Osteoblast (primary cell): Measurements from ENCODE around the gene TMEM101. TPM values are rescaled to one million over a fixed set of nuclear protein-coding genes. Genes with fewer than 3 reads are reported as not detected.

Source experiments
- DNase-seq: peaks from one replicate; pipeline ENCODE4 v3.0.0; 2011; ENCODE audit warnings: low spot score, mixed read lengths; ENCODE audit not compliant: insufficient read length; ENCODE audit errors: missing footprints
- H2AFZ ChIP-seq: 2 replicates; pipeline ENCODE4 v1.6.0; 2011; ENCODE audit warnings: mild to moderate bottlenecking, low read length
- H3K27ac ChIP-seq: 2 replicates; pipeline ENCODE4 v1.5.1; 2011; ENCODE audit warnings: mild to moderate bottlenecking, low read depth, low read length, moderate library complexity
- H3K27me3 ChIP-seq: 2 replicates; pipeline ENCODE4 v1.6.0; 2012; ENCODE audit warnings: mild to moderate bottlenecking, control low read depth, inconsistent platforms, low read length, moderate library complexity; ENCODE audit not compliant: insufficient read depth
- H3K36me3 ChIP-seq: 2 replicates; pipeline ENCODE4 v1.5.1; 2011; ENCODE audit warnings: mild to moderate bottlenecking, low read length, control low read depth, moderate library complexity; ENCODE audit not compliant: insufficient read depth
- H3K4me1 ChIP-seq: 2 replicates; pipeline ENCODE4 v1.5.1; 2011; ENCODE audit warnings: mild to moderate bottlenecking, low read length, control low read depth, moderate library complexity; ENCODE audit not compliant: insufficient read depth
- H3K4me2 ChIP-seq: 2 replicates; pipeline ENCODE4 v1.6.0; 2011; ENCODE audit warnings: mild to moderate bottlenecking, low read length; ENCODE audit not compliant: insufficient read depth
- H3K4me3 ChIP-seq: fragments of 200-600 bp; sonication (generic); 3 replicates; pipeline ENCODE4 v1.5.1; 2012; ENCODE audit warnings: mild to moderate bottlenecking, low read length, inconsistent platforms; ENCODE audit not compliant: insufficient read depth
- H3K79me2 ChIP-seq: 2 replicates; pipeline ENCODE4 v1.6.0; 2012; ENCODE audit warnings: mild to moderate bottlenecking, low read length, control low read depth, inconsistent platforms; ENCODE audit not compliant: insufficient read depth
- H3K9me3 ChIP-seq: 2 replicates; pipeline ENCODE4 v1.5.1; 2011; ENCODE audit warnings: low read depth, low read length, control low read depth
- H4K20me1 ChIP-seq: 2 replicates; pipeline ENCODE4 v1.6.0; 2012; ENCODE audit warnings: mild to moderate bottlenecking, low read length, control low read depth; ENCODE audit not compliant: insufficient read depth
- total RNA-seq: library from RNA; depleted of rRNA; stranded (reverse); fragments of >200 nt; gene quantifications from 2 replicates; pipeline ENCODE4 v1.2.3, GENCODE V29; 2012
- TF ChIP-seq, protein P1 (sequence below): IDR thresholded peaks from 2 replicates; pipeline ENCODE4 v1.5.1; 2011; ENCODE audit warnings: mild to moderate bottlenecking, low read depth, low read length, moderate library complexity; ENCODE audit errors: extremely low read depth

The TMEM101 gene
- total RNA-seq, 1 donor, result 47.8 TPM

DNA sequence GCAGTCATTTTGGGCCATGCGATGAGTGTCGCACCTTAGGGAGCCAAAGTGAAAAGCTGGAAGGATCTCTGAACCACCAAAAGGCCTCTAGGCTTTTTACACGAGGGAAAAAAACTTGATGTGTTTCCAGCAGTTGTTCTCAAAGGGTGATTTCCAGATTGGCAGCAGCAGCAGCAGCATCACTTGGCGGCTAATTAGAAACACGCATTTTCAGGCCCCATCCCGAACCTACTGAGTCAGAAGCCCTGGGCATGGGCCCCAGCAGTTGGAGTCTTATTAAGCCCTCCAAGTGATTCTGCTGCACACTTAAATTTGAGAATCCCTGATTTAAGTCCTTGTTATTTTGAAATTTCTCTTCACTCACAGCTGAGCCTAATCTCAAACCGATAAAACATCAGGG is 35.8 kb downstream of the TMEM101 start:
- Histone ChIP-seq H3K4me3 (no peak overlapping the region), H3K4me2 (no peak overlapping the region), H3K36me3 (no peaks in the 10 kb centered on the region), H4K20me1 (no peaks in the 10 kb centered on the region), H2AFZ (no peak overlapping the region), H3K27ac (no peak overlapping the region), H3K9me3 (no peaks in the 10 kb centered on the region), H3K4me1 (no peaks in the 10 kb centered on the region), H3K27me3 (peaks cover 58% of the 10 kb centered on the region), H3K79me2 (no peaks in the 10 kb centered on the region)
- no peak for DNase-seq
- TF ChIP-seq, protein P1, sequence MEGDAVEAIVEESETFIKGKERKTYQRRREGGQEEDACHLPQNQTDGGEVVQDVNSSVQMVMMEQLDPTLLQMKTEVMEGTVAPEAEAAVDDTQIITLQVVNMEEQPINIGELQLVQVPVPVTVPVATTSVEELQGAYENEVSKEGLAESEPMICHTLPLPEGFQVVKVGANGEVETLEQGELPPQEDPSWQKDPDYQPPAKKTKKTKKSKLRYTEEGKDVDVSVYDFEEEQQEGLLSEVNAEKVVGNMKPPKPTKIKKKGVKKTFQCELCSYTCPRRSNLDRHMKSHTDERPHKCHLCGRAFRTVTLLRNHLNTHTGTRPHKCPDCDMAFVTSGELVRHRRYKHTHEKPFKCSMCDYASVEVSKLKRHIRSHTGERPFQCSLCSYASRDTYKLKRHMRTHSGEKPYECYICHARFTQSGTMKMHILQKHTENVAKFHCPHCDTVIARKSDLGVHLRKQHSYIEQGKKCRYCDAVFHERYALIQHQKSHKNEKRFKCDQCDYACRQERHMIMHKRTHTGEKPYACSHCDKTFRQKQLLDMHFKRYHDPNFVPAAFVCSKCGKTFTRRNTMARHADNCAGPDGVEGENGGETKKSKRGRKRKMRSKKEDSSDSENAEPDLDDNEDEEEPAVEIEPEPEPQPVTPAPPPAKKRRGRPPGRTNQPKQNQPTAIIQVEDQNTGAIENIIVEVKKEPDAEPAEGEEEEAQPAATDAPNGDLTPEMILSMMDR, result no peak

DNA sequence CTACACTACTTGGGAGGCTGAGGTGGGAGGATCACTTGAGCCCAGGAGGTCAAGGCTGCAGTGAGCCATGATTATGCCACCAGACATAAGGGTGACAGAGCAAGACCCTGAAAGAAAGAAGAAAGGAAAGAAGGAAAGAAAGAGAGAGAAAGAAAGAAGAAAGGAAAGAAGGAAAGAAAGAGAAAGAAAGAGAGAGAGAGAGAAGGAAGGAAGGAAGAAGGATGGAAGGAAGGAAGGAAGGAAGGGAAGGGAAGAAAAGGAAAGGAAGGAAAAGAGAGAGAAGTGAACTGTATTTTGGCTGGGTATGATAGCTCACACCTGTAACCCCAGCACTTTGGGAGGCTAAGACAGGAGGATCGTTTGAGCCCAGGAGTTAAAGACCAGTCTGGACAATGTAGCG is 36.7 kb downstream of the TMEM101 start:
- TF ChIP-seq, protein P1, result no peak
- Histone ChIP-seq H3K27ac (no peak overlapping the region), H3K79me2 (no peaks in the 10 kb centered on the region), H3K9me3 (no peaks in the 10 kb centered on the region), H3K27me3 (peaks cover 58% of the 10 kb centered on the region), H3K4me3 (no peak overlapping the region), H3K4me2 (no peak overlapping the region), H2AFZ (no peak overlapping the region), H3K36me3 (no peaks in the 10 kb centered on the region), H3K4me1 (no peaks in the 10 kb centered on the region), H4K20me1 (no peaks in the 10 kb centered on the region)
- no peak for DNase-seq

DNA sequence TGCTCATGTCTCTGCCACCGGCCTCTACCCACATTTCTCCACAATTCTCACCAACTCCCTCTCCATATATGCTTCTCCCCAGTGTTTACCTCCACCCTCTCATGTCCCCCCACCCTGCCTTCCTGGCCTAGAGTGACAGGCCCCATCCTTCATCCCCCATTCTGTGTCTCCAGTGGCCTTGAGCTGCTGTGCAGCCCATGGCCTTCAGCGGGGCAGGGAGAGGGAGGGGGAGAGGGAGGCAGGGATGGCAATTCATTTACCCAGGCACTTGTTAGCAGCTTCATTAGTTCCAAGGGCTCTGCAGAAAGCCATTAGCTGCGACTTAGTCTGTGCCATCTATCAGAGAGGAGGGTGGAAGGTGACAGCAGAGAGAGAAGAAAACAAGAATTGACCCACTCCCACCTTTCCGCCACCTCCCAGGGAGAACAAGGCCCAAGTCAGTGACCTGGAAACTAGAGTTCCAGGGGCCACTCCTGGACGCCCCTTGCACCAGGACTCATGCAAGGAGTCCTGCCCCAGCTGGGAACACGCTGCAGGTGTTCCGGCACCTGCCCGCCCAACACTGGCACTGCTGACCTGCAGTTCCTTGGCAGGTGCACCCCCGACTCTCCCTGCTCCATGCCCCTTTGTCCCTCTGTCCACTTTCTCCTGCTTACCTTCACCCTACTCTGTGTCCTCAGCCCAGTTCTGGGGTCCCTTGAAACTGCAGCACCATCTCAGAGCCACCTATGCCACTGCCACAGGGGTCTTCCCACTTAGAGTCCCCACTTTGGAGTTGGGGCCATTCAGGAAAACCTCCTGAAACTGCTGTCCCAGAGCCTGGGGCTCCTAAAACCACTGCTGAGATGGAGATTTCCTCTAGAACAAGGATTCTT is 37.6 kb downstream of the TMEM101 start:
- Histone ChIP-seq H3K4me1 (no peaks in the 10 kb centered on the region), H3K27me3 (peaks cover 51% of the 10 kb centered on the region), H3K9me3 (no peaks in the 10 kb centered on the region), H3K4me3 (no peak overlapping the region), H3K27ac (no peak overlapping the region), H3K79me2 (no peaks in the 10 kb centered on the region), H3K36me3 (no peaks in the 10 kb centered on the region), H4K20me1 (no peaks in the 10 kb centered on the region), H2AFZ (no peak overlapping the region), H3K4me2 (no peak overlapping the region)
- TF ChIP-seq, protein P1, result no peak
- no peak for DNase-seq

DNA sequence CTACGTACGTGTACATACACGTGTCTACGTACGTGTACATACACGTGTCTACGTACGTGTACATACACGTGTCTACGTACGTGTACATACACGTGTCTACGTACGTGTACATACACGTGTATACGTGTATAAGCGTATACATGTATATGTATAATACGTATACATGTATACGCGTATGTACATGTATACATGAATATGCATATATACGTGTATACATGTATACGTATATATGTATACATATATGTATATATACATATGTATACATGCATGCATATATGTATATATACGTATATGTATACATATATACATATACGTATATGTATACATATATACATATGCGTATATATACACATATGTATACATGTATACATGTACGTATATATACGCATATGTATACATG is 38.9 kb downstream of the TMEM101 start:
- Histone ChIP-seq H3K9me3 (no peaks in the 10 kb centered on the region), H3K4me2 (no peak overlapping the region), H3K4me3 (no peak overlapping the region), H3K27me3 (peaks cover 41% of the 10 kb centered on the region), H4K20me1 (no peaks in the 10 kb centered on the region), H3K36me3 (no peaks in the 10 kb centered on the region), H2AFZ (no peak overlapping the region), H3K4me1 (no peaks in the 10 kb centered on the region), H3K27ac (no peak overlapping the region), H3K79me2 (no peaks in the 10 kb centered on the region)
- DNase-seq, result no peak
- TF ChIP-seq, protein P1, result no peak
